GM12878 (cell line): Measurements from ENCODE around the gene EGR1. TPM values are rescaled to one million over a fixed set of nuclear protein-coding genes. Genes with fewer than 3 reads are reported as not detected.

Experiments
- ATAC-seq: fragments of 200-7000 bp; cut with Tn5 transposase; 3 replicates; pipeline ENCODE4 v1.9.1; 2020; ENCODE audit warnings: mild to moderate bottlenecking, moderate library complexity
- BruUV-seq: library from RNA; stranded (reverse); fragments of 400-500 nt; replicated peaks from 2 replicates; lab custom pipeline; 2021; lab: Mats Ljungman, UMichigan
- CTCF ChIA-PET: fragments of 300-600 bp; sonication (Branson Sonifier 250); formaldehyde crosslinking; extraction: SDS; loops from one replicate; lab custom pipeline; 2021; ENCODE audit warnings: inconsistent platforms; lab: Yijun Ruan, JAX
- POLR2A ChIA-PET: fragments of 350-600 bp; formaldehyde crosslinking; extraction: SDS; loops from one replicate; lab custom pipeline; 2021; ENCODE audit warnings: inconsistent platforms; lab: Charles Lee
- RAD21 ChIA-PET: fragments of 300-600 bp; sonication (Branson Sonifier 250); formaldehyde crosslinking; loops from one replicate; lab custom pipeline; 2023; ENCODE audit warnings: antibody characterized with exemption; ENCODE audit not compliant: unreplicated experiment; lab: Charles Lee
- SMC1A ChIA-PET: fragments of 300-600 bp; sonication (Branson Sonifier 250); formaldehyde crosslinking; loops from one replicate; lab custom pipeline; 2023; ENCODE audit not compliant: unreplicated experiment, uncharacterized antibody; lab: Charles Lee
- DNase-seq: peaks from one replicate; pipeline ENCODE4 v3.0.0-alpha.2; 2011; ENCODE audit warnings: low read depth, low spot score
- FAIRE-seq: peaks from 3 replicates; lab custom pipeline; 2011; peaks lifted over from hg19 to GRCh38; lab: Jason Lieb, UNC
- H2AFZ ChIP-seq: 2 replicates; pipeline ENCODE4 v1.6.0; 2011; ENCODE audit warnings: low read depth, low read length, control low read depth; ENCODE audit not compliant: control insufficient read depth
- H3K27ac ChIP-seq: 2 replicates; pipeline ENCODE4 v1.5.1; 2011; ENCODE audit warnings: control low read depth; ENCODE audit not compliant: control insufficient read depth, insufficient read depth
- H3K27me3 ChIP-seq, 2 experiments: replicated peaks in 1 of 2; 2 replicates each; pipeline versions ENCODE4 v1.6.0 to v1.6.1; 2011; ENCODE audit warnings: low read length in 1 of 2; ENCODE audit not compliant: control insufficient read depth in 2 of 2, insufficient read depth in 2 of 2
- H3K36me3 ChIP-seq, 2 experiments: 2 replicates each; pipeline ENCODE4 v1.5.1; 2011; ENCODE audit warnings: low read length in 1 of 2; ENCODE audit not compliant: control insufficient read depth in 2 of 2, insufficient read depth in 2 of 2
- H3K4me1 ChIP-seq: 2 replicates; pipeline ENCODE4 v1.6.1; 2011; ENCODE audit warnings: mild to moderate bottlenecking, low read length, moderate library complexity, mixed read lengths; ENCODE audit not compliant: control insufficient read depth, insufficient read depth
- H3K4me2 ChIP-seq: 2 replicates; pipeline ENCODE4 v1.6.0; 2011; ENCODE audit warnings: control low read depth; ENCODE audit not compliant: control insufficient read depth, insufficient read depth
- H3K4me3 ChIP-seq: fragments of 200-600 bp; sonication (generic); 2 replicates; pipeline ENCODE4 v1.5.1; 2016
- H3K79me2 ChIP-seq: 2 replicates; pipeline ENCODE4 v1.6.0; 2011; ENCODE audit warnings: low read length; ENCODE audit not compliant: control insufficient read depth, insufficient read depth
- H3K9ac ChIP-seq: 2 replicates; pipeline ENCODE4 v1.8.0; 2011; ENCODE audit warnings: low read length, control low read depth, mixed read lengths; ENCODE audit not compliant: control insufficient read depth, insufficient read depth
- H3K9me3 ChIP-seq: replicated peaks from 3 replicates; pipeline ENCODE4 v1.5.1; 2011; ENCODE audit warnings: mild to moderate bottlenecking, low read length; ENCODE audit not compliant: control insufficient read depth, insufficient read depth
- H4K20me1 ChIP-seq: 2 replicates; pipeline ENCODE4 v1.6.0; 2011; ENCODE audit not compliant: control insufficient read depth, insufficient read depth
- CBX5 ChIP-seq: sonication (generic); IDR thresholded peaks from 2 replicates; pipeline ENCODE4 v1.6.1; 2016; ENCODE audit warnings: low read depth, moderate library complexity, mild to moderate bottlenecking, inconsistent platforms
- CHD2 ChIP-seq: IDR thresholded peaks from 2 replicates; pipeline ENCODE4 v1.6.1; 2011; ENCODE audit warnings: low read depth, low read length, improper control_type of control experiment, borderline replicate concordance
- EP300 ChIP-seq, 2 experiments: fragments of 150-350 bp in 1 of 2; IDR thresholded peaks; 2 replicates each; pipeline ENCODE4 v1.6.1; 2011 to 2012; ENCODE audit warnings: low read depth in 2 of 2, low read length in 2 of 2, borderline replicate concordance in 1 of 2, improper control_type of control experiment in 1 of 2, inconsistent platforms in 1 of 2; ENCODE audit not compliant: control insufficient read depth in 1 of 2
- FOXM1 ChIP-seq: IDR thresholded peaks from 2 replicates; pipeline ENCODE4 v1.6.1; 2012; ENCODE audit warnings: low read depth, mild to moderate bottlenecking, inconsistent platforms, low read length, moderate library complexity
- MTA2 ChIP-seq: fragments of 450-650 bp; IDR thresholded peaks from 2 replicates; pipeline ENCODE4 v1.6.1; 2016; ENCODE audit warnings: low read depth, mild to moderate bottlenecking, moderate library complexity
- NR2C2 ChIP-seq: IDR thresholded peaks from 2 replicates; pipeline ENCODE4 v1.6.1; 2011; ENCODE audit warnings: borderline replicate concordance, low read depth; ENCODE audit not compliant: control insufficient read depth, insufficient read length
- PAX8 ChIP-seq: fragments of 450-650 bp; IDR thresholded peaks from 2 replicates; pipeline ENCODE4 v1.6.1; 2017; ENCODE audit warnings: mild to moderate bottlenecking, moderate library complexity
- PML ChIP-seq: IDR thresholded peaks from 2 replicates; pipeline ENCODE4 v1.6.1; 2012; ENCODE audit warnings: low read length, inconsistent platforms
- POLR2A ChIP-seq: IDR thresholded peaks from 2 replicates; pipeline ENCODE4 v1.6.1; 2011; ENCODE audit warnings: low read depth, mild to moderate bottlenecking, low read length
- RBBP5 ChIP-seq: fragments of 200-600 bp; sonication (generic); conservative IDR thresholded peaks from 2 replicates; pipeline ENCODE4 v1.6.1; 2016
- SIX5 ChIP-seq: IDR thresholded peaks from 2 replicates; pipeline ENCODE4 v1.6.1; 2011; ENCODE audit warnings: mild to moderate bottlenecking, low read depth, low read length, moderate library complexity; ENCODE audit not compliant: severe bottlenecking
- SREBF2 ChIP-seq: IDR thresholded peaks from 2 replicates; pipeline ENCODE4 v1.6.1; 2012; ENCODE audit warnings: mild to moderate bottlenecking, low read length
- STAT1 ChIP-seq: fragments of 450-650 bp; conservative IDR thresholded peaks from 2 replicates; pipeline ENCODE4 v1.6.1; 2014; ENCODE audit warnings: antibody characterized with exemption, mild to moderate bottlenecking
- TAF1 ChIP-seq: IDR thresholded peaks from 2 replicates; pipeline ENCODE4 v1.6.1; 2011; ENCODE audit warnings: mild to moderate bottlenecking, low read depth, low read length, borderline replicate concordance
- TARDBP ChIP-seq: IDR thresholded peaks from 2 replicates; pipeline ENCODE4 v1.6.1; 2016; ENCODE audit warnings: borderline replicate concordance
- TBL1XR1 ChIP-seq: IDR thresholded peaks from 2 replicates; pipeline ENCODE4 v1.6.1; 2012; ENCODE audit warnings: low read depth, low read length, improper control_type of control experiment
- ZBTB11 ChIP-seq: fragments of 450-650 bp; formaldehyde crosslinking; IDR thresholded peaks from 2 replicates; pipeline ENCODE4 v1.5.0; 2022; ENCODE audit warnings: mild to moderate bottlenecking, missing genetic modification characterization
- ZBTB4 ChIP-seq: fragments of 450-650 bp; formaldehyde crosslinking; IDR thresholded peaks from 2 replicates; pipeline ENCODE4 v1.4.0; 2022; ENCODE audit warnings: mild to moderate bottlenecking, moderate library complexity
- ZNF24 ChIP-seq: fragments of 450-650 bp; IDR thresholded peaks from 2 replicates; pipeline ENCODE4 v1.6.1; 2017; ENCODE audit warnings: antibody characterized with exemption, mild to moderate bottlenecking
- WGBS: methylation state at CpG from one replicate; pipeline ENCODE4 v1.1.6; 2016; ENCODE audit warnings: low lambda C conversion rate; ENCODE audit not compliant: insufficient replicate concordance, insufficient coverage; ENCODE audit errors: missing lambda C conversion rate; 5-methylcytosine and 5-hydroxymethylcytosine counted together
- in situ Hi-C: fragments of 300-500 bp; cut with MboI; formaldehyde crosslinking; loops from 9 replicates; pipeline ENCODE4 v1.14.3; 2018; ENCODE audit warnings: mixed read lengths
- intact Hi-C: fragments of 100-400 bp; cut with micrococcal nuclease; formaldehyde crosslinking; loops from one replicate; pipeline ENCODE4 v1.14.2; 2022; ENCODE audit not compliant: unreplicated experiment
- polyA plus RNA-seq, 11 experiments: library from polyadenylated mRNA; depleted of rRNA in 4 of 11; unstranded in 6 of 11; stranded (reverse) in 5 of 11; fragments of >200 nt; fragmentation: Nextera tagmentation in 4 of 11; fragmentation: Illumina TruSeq in 1 of 11; extraction: Ambion mirVana in 4 of 11; extraction: Trizol in 1 of 11; gene quantifications; 1 replicate in 1 of 11; 2 replicates in 10 of 11; pipeline versions ENCODE4 v1.2.1 to v1.2.3, GENCODE V29; 2011 to 2016; ENCODE audit warnings: inconsistent platforms in 2 of 11, missing spikeins in 2 of 11, low read depth in 1 of 11
- total RNA-seq, 4 experiments: library from RNA; depleted of rRNA in 3 of 4; stranded (reverse); fragments of >200 nt in 3 of 4; fragmentation: Illumina TruSeq in 1 of 4; extraction: Trizol in 1 of 4; gene quantifications; 2 replicates each; pipeline versions ENCODE4 v1.2.1 to v1.2.3, GENCODE V29; 2013 to 2021

Gene EGR1
- total and polyA plus RNA-seq, 10 of the 15 experiments (the other 5 are each of a cell fraction or from before 2014, with no cell fraction given): 0.89 to 7.3 (median 2.5) TPM

GRCh38 chr5:138508958-138509357 is 43.7 kb downstream of the EGR1 start (continued):
- TF ChIP-seq TBL1XR1 (no peak), CBX5 (no peak), RBBP5 (no peak), ZNF24 (no peak), PAX8 (no peak), ZBTB11 (CRISPR knock-in tag) (no peak), SIX5 (no peak)
- TF ChIP-seq, all 136 proteins: peak for 0

- H2AFZ ChIP-seq: no peak overlapping the region
- H3K4me2 ChIP-seq: no peak overlapping the region
- no peak overlapping the region for H3K9ac ChIP-seq
- H3K36me3 ChIP-seq: peaks cover 19 to 34% of the 10 kb centered on the region in 2 experiments; a peak in 3 of 4 replicates
- no TSS peak for BruUV-seq
- in situ Hi-C loops: loop anchor here (25.0 kb wide), 1 partner anchor 327 kb away; the partner anchor contains the start of genes BRD8 and KIF20A
- H4K20me1 ChIP-seq: no peaks in the 10 kb centered on the region
- no peaks in the 10 kb centered on the region for H3K79me2 ChIP-seq
- intact Hi-C loops: no loop called here
- SMC1A ChIA-PET: no interaction called here
- 100% methylated on average over 1 of the region's 1 CpG for WGBS
- H3K27me3 ChIP-seq: no peaks in the 10 kb centered on the region
- POLR2A ChIA-PET: interaction anchor here (1.2 kb wide), 1 partner anchor 13 kb away, joined by 3 read pairs; no protein-coding TSS in a partner anchor
- H3K27ac ChIP-seq: no peak overlapping the region
- FAIRE-seq: no peak
- no peaks in the 10 kb centered on the region for H3K4me1 ChIP-seq
- ATAC-seq: no peak
- no peak overlapping the region for H3K4me3 ChIP-seq
- no peaks in the 10 kb centered on the region for H3K9me3 ChIP-seq
- CTCF ChIA-PET: interaction anchor here (0.9 to 4.0 kb wide), 3 partner anchors 64 to 87 kb away, joined by 3 to 13 read pairs (median 4); no protein-coding TSS in a partner anchor
- no peak for DNase-seq
- RAD21 ChIA-PET: interaction anchor here (1.1 kb wide), 1 partner anchor 11 kb away, joined by 3 read pairs; no protein-coding TSS in a partner anchor
- TF ChIP-seq PML: no peak
- TF ChIP-seq POLR2A: no peak
- TF ChIP-seq NR2C2: no peak
- no peak for TF ChIP-seq RBBP5
- no peak for TF ChIP-seq STAT1
- no peak for TF ChIP-seq TAF1
- TF ChIP-seq FOXM1: no peak
- TF ChIP-seq MTA2: no peak
- no peak for TF ChIP-seq SREBF2
- no peak for TF ChIP-seq CHD2
- TF ChIP-seq ZBTB4 (CRISPR knock-in tag): no peak
- no peak for TF ChIP-seq TARDBP
- TF ChIP-seq EP300 (IDR thresholded peaks at IDR 0.05; ENCODE audit: borderline replicate concordance in 1 of 2, control insufficient read depth in 1 of 2, low read depth in 2 of 2, low read length in 2 of 2): no peak
- no peak for TF ChIP-seq TBL1XR1
Measured at GRCh38 chr5:138514021-138514420, 48.7 kb downstream of the EGR1 start.
